Measurements from ENCODE around the gene KIAA1328. TPM values are rescaled to one million over a fixed set of nuclear protein-coding genes. Genes with fewer than 3 reads are reported as not detected.

KIAA1328 gene
- total RNA-seq, 4 donors from 2014 or later: 3.4 to 8.3 (median 6.6) TPM

DNA sequence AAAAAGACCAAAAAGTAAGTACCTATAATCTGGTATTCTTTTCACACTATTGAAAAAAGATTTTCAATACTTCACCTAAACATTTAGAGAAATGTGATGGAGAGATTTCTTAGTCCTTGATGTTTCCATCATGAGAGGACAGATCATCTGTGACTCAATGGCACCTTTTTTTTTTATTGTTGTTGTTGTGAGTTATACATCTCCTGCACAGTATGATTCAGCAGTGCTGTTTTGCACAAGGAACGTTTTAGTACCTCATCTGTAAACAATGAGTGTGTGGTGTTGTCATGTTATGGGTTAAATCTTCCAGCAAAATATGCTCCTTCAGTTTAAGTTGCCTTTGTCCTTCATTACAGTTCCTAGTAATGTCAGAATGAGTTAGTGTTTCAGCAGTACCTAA, 2.2 kb downstream of the KIAA1328 start:
- in situ Hi-C loops (cut with MboI; ENCODE audit: low sequenced_read_pairs in 4 of 4): no loop called here
- Histone ChIP-seq H3K4me1 (peaks cover 14 to 18% of the 10 kb centered on the region in 2 donors), H3K4me3 (no peak overlapping the region), H3K9me3 (no peaks in the 10 kb centered on the region), H3K27me3 (no peaks in the 10 kb centered on the region), H3K36me3 (no peaks in the 10 kb centered on the region), H3K27ac (no peak overlapping the region)
- intact Hi-C loops (cut with DNase I; ENCODE audit: low total_unique reads): no loop called here
- TF ChIP-seq CTCF (IDR thresholded peaks at IDR 0.05 in 4 of 5, conservative IDR thresholded peaks at IDR 0.05 in 1 of 5): no peak
- TF ChIP-seq POLR2A (IDR thresholded peaks at IDR 0.05): no peak
- no peak for DNase-seq
- ATAC-seq: no peak

DNA sequence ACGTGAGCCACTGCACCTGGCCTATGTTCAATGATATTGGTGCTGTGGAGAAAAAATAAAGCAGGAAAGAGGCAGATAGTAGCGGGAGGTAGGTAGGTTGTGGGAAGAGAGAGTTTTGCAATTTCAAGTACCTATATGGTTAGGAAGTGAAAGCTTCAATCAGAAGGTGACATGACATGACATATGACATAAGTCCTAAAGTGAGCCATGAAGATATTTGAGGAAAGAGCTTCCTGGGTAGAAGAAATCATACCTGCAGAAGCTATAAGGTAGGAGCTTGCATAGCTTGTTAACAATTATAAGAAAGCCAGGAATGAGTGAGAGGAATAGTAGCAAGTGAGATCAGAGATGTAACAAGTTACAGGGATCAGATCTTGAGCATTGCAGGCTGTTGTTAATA, 4.2 kb downstream of the KIAA1328 start:
- TF ChIP-seq POLR2A (IDR thresholded peaks at IDR 0.05) (no peak), CTCF (IDR thresholded peaks at IDR 0.05 in 4 of 5, conservative IDR thresholded peaks at IDR 0.05 in 1 of 5) (no peak)
- in situ Hi-C loops (cut with MboI; ENCODE audit: low sequenced_read_pairs in 4 of 4) (no loop called here), intact Hi-C loops (cut with DNase I; ENCODE audit: low total_unique reads) (no loop called here)
- peaks cover 18 to 23% of the 10 kb centered on the region in 2 donors for H3K4me1 ChIP-seq
- no peak overlapping the region for H3K27ac ChIP-seq
- no peaks in the 10 kb centered on the region for H3K36me3 ChIP-seq
- no peak for ATAC-seq
- no peaks in the 10 kb centered on the region for H3K27me3 ChIP-seq
- no peak overlapping the region for H3K4me3 ChIP-seq
- DNase-seq: no peak
- no peaks in the 10 kb centered on the region for H3K9me3 ChIP-seq

GRCh38 chr18:36835927-36836326, 7.0 kb downstream of the KIAA1328 start:
- no peak for TF ChIP-seq CTCF (IDR thresholded peaks at IDR 0.05 in 4 of 5, conservative IDR thresholded peaks at IDR 0.05 in 1 of 5)
- TF ChIP-seq POLR2A (IDR thresholded peaks at IDR 0.05): no peak
- Histone ChIP-seq H3K4me3 (no peak overlapping the region), H3K36me3 (no peaks in the 10 kb centered on the region), H3K4me1 (peaks cover 7 to 11% of the 10 kb centered on the region in 2 donors), H3K27ac (no peak overlapping the region), H3K9me3 (no peaks in the 10 kb centered on the region), H3K27me3 (no peaks in the 10 kb centered on the region)
- in situ Hi-C loops (cut with MboI; ENCODE audit: low sequenced_read_pairs in 4 of 4) (no loop called here), intact Hi-C loops (cut with DNase I; ENCODE audit: low total_unique reads) (no loop called here)
- no peak for ATAC-seq
- no peak for DNase-seq

- DNase-seq (no peak), ATAC-seq (no peak)
- no peak overlapping the region for H3K4me3 ChIP-seq
- no peak overlapping the region for H3K27ac ChIP-seq
- in situ Hi-C loops (cut with MboI; ENCODE audit: low sequenced_read_pairs in 4 of 4) (no loop called here), intact Hi-C loops (cut with DNase I; ENCODE audit: low total_unique reads) (no loop called here)
- no peaks in the 10 kb centered on the region for H3K9me3 ChIP-seq
- H3K27me3 ChIP-seq: no peaks in the 10 kb centered on the region
- H3K36me3 ChIP-seq: no peaks in the 10 kb centered on the region
- H3K4me1 ChIP-seq: peaks cover 7 to 11% of the 10 kb centered on the region in 2 donors
- no peak for TF ChIP-seq POLR2A (IDR thresholded peaks at IDR 0.05)
- no peak for TF ChIP-seq CTCF (IDR thresholded peaks at IDR 0.05 in 4 of 5, conservative IDR thresholded peaks at IDR 0.05 in 1 of 5)
Measured at GRCh38 chr18:36839835-36840234, 10.9 kb downstream of the KIAA1328 start.

DNA sequence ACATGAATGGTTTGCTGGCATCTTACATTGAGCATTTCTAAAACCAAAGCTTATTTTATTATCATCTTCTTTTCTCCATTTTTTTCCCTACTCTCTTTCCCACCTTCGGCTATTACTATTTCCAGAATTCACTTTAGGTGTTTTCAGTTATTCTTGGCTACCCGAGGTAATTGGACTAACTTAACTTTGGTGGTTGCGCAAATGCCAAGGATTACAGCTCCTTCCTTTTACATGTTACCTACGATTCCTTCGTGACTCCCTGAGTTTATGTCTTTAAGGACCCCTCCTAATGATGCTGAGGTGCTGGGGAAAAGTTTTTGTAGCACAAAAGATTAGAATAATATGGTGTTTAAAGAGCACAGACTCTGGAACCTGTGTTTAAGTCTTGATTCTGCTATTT, 14.3 kb downstream of the KIAA1328 start:
- Histone ChIP-seq H3K36me3 (no peaks in the 10 kb centered on the region), H3K9me3 (no peaks in the 10 kb centered on the region), H3K27me3 (no peaks in the 10 kb centered on the region), H3K4me1 (peaks cover 0 to under 1% of the 10 kb centered on the region in 2 donors), H3K27ac (no peak overlapping the region), H3K4me3 (no peak overlapping the region)
- intact Hi-C loops (cut with DNase I; ENCODE audit: low total_unique reads): no loop called here
- no peak for ATAC-seq
- DNase-seq: no peak
- no peak for TF ChIP-seq CTCF (IDR thresholded peaks at IDR 0.05 in 4 of 5, conservative IDR thresholded peaks at IDR 0.05 in 1 of 5)
- no peak for TF ChIP-seq POLR2A (IDR thresholded peaks at IDR 0.05)
- in situ Hi-C loops (cut with MboI; ENCODE audit: low sequenced_read_pairs in 4 of 4): no loop called here
